GM23338 (cell line): ENCODE measurements around the gene OR51E1. TPM values are rescaled to one million over a fixed set of nuclear protein-coding genes. Genes with fewer than 3 reads are reported as not detected.

Experiments
- polyA plus RNA-seq: library from polyadenylated mRNA; unstranded; fragments of >200 nt; fragmentation: Nextera tagmentation; extraction: Ambion mirVana; gene quantifications from 2 replicates; pipeline ENCODE4 v1.2.1, GENCODE V29; 2016
- total RNA-seq: library from RNA; depleted of rRNA; stranded (reverse); fragments of >200 nt; shearing (Covaris generic); gene quantifications from 2 replicates; pipeline ENCODE4 v1.2.3, GENCODE V29; 2014; rRNA removed

Gene OR51E1
- total and polyA plus RNA-seq, 2 experiments from 2014 or later: not detected

Other genes starting within 250 kb of the OR51E1 start
- not detected in 2 replicates for gene OR52K2, start 194.7 kb upstream of the OR51E1 start, total RNA-seq
- not detected in 2 replicates for gene OR52K2, start 194.7 kb upstream of the OR51E1 start, polyA plus RNA-seq
- gene OR52K1, start 161.3 kb upstream of the OR51E1 start, total RNA-seq: not detected in 2 replicates
- gene OR52K1, start 161.3 kb upstream of the OR51E1 start, polyA plus RNA-seq: not detected in 2 replicates
- not detected in 2 replicates for gene OR52M1, start 98.8 kb upstream of the OR51E1 start, total RNA-seq
- not detected in 2 replicates for gene OR52M1, start 98.8 kb upstream of the OR51E1 start, polyA plus RNA-seq
- gene OR52I2, start 62.2 kb upstream of the OR51E1 start, total RNA-seq: not detected in 2 replicates
- 0.03 TPM in 1 of 2 replicates, not detected in the other for gene OR52I2, start 62.2 kb upstream of the OR51E1 start, polyA plus RNA-seq
- not detected in 2 replicates for gene OR52I1, start 49.9 kb upstream of the OR51E1 start, total RNA-seq
- not detected in 2 replicates for gene OR52I1, start 49.9 kb upstream of the OR51E1 start, polyA plus RNA-seq
- gene TRIM68, start 35.8 kb upstream of the OR51E1 start, total RNA-seq: 4.2 and 5.7 TPM in 2 replicates
- 1.6 and 2.2 TPM in 2 replicates for gene TRIM68, start 35.8 kb upstream of the OR51E1 start, polyA plus RNA-seq
- gene OR51D1, start 6.5 kb upstream of the OR51E1 start, total RNA-seq: not detected in 2 replicates
- gene OR51D1, start 6.5 kb upstream of the OR51E1 start, polyA plus RNA-seq: not detected in 2 replicates
- not detected in 2 replicates for gene OR51E2, start 53.9 kb downstream of the OR51E1 start, total RNA-seq
- gene OR51E2, start 53.9 kb downstream of the OR51E1 start, polyA plus RNA-seq: not detected in 2 replicates
- 0.19 TPM in 1 of 2 replicates, not detected in the other for gene MMP26, start 60.8 kb downstream of the OR51E1 start, total RNA-seq
- not detected in 2 replicates for gene MMP26, start 60.8 kb downstream of the OR51E1 start, polyA plus RNA-seq
- not detected in 2 replicates for gene OR51F1, start 126.0 kb downstream of the OR51E1 start, total RNA-seq
- not detected in 2 replicates for gene OR51F1, start 126.0 kb downstream of the OR51E1 start, polyA plus RNA-seq
- not detected in 2 replicates for gene OR52R1, start 160.4 kb downstream of the OR51E1 start, total RNA-seq
- gene OR52R1, start 160.4 kb downstream of the OR51E1 start, polyA plus RNA-seq: not detected in 2 replicates
- not detected in 2 replicates for gene OR51F2, start 177.3 kb downstream of the OR51E1 start, total RNA-seq
- not detected in 2 replicates for gene OR51F2, start 177.3 kb downstream of the OR51E1 start, polyA plus RNA-seq
- gene OR51S1, start 205.2 kb downstream of the OR51E1 start, total RNA-seq: not detected in 2 replicates
- gene OR51S1, start 205.2 kb downstream of the OR51E1 start, polyA plus RNA-seq: not detected in 2 replicates
- not detected in 2 replicates for gene OR51T1, start 237.9 kb downstream of the OR51E1 start, total RNA-seq
- not detected in 2 replicates for gene OR51T1, start 237.9 kb downstream of the OR51E1 start, polyA plus RNA-seq